ENCODE data around the gene CALML3. TPM values are rescaled to one million over a fixed set of nuclear protein-coding genes. Genes with fewer than 3 reads are reported as not detected.

The CALML3 gene
- total RNA-seq, 1 donor from 2014 or later = not detected

DNA sequence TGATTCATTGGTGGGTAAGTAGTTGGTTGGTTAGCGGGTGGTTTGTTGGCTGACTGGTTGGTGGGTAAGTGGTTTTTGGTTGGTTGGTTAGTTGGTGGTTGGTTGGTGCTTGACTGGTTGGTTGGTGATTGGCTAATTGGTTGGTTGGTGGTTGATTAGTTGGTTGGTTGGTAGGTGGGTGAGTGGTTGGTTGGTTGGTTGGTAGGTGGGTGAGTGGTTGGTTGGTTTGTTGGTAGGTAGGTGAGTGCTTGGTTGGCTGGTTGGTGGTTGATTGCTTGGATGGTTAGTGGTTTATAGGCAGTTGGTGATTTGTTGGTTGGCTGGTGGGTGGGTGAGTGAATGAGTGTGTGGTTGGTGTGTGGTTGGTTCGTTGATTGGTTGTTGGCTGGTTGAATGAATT is 44.2 kb downstream of the CALML3 start:
- Mint-ChIP-seq H3K4me3 (ENCODE audit: unreplicated experiment) (no peak overlapping the region), H3K27me3 (ENCODE audit: low read depth, unreplicated experiment) (peaks cover 6% of the 10 kb centered on the region)
- peaks cover 32% of the 10 kb centered on the region for H3K4me1 ChIP-seq (ENCODE audit: insufficient read depth, low read length)

DNA sequence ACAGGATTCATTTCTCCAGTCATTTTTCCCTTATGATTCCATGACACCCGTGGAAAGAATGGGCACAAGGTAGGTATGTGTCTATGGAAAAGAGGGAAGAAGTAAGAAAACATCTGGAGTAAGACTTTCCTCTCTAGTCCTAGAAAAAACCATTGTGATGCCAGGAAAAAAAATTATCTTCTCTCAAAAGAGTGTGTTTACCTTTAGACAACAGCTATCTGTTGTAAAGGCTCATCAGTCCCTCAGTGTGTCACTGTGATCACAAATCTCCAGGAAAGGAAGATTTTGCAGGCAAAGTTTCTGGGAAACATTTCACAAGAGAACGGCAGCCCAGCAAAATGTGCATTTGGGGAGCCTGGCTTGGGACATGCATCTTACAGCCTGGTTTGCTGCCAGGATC is 44.8 kb downstream of the CALML3 start:
- H3K27me3 Mint-ChIP-seq (ENCODE audit: low read depth, unreplicated experiment) = peaks cover 7% of the 10 kb centered on the region
- Histone ChIP-seq H3K36me3 (ENCODE audit: insufficient read depth, low read length) (no peaks in the 10 kb centered on the region), H3K79me2 (ENCODE audit: insufficient read depth, low read length) (no peaks in the 10 kb centered on the region), H3K9me3 (ENCODE audit: insufficient read depth, low read depth, low read length) (no peaks in the 10 kb centered on the region), H3K27me3 (ENCODE audit: insufficient read depth, low read length) (no peaks in the 10 kb centered on the region), H3K4me3 (ENCODE audit: insufficient read depth, low read depth, low read length) (no peak overlapping the region), H3K27ac (ENCODE audit: low read depth, low read length) (no peak overlapping the region), H2AFZ (ENCODE audit: low read depth, low read length) (no peak overlapping the region), H4K20me1 (ENCODE audit: insufficient read depth, low read length) (no peaks in the 10 kb centered on the region), H3K9ac (ENCODE audit: low read length) (no peak overlapping the region), H3K4me2 (ENCODE audit: low read length) (no peak overlapping the region), H3K4me1 (ENCODE audit: insufficient read depth, low read length) (peaks cover 29% of the 10 kb centered on the region)
- TF ChIP-seq, protein P1, sequence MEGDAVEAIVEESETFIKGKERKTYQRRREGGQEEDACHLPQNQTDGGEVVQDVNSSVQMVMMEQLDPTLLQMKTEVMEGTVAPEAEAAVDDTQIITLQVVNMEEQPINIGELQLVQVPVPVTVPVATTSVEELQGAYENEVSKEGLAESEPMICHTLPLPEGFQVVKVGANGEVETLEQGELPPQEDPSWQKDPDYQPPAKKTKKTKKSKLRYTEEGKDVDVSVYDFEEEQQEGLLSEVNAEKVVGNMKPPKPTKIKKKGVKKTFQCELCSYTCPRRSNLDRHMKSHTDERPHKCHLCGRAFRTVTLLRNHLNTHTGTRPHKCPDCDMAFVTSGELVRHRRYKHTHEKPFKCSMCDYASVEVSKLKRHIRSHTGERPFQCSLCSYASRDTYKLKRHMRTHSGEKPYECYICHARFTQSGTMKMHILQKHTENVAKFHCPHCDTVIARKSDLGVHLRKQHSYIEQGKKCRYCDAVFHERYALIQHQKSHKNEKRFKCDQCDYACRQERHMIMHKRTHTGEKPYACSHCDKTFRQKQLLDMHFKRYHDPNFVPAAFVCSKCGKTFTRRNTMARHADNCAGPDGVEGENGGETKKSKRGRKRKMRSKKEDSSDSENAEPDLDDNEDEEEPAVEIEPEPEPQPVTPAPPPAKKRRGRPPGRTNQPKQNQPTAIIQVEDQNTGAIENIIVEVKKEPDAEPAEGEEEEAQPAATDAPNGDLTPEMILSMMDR (IDR thresholded peaks at IDR 0.05; ENCODE audit: insufficient read depth, low read depth, low read length) = no peak
- no peak for TF ChIP-seq EZH2 (IDR thresholded peaks at IDR 0.05; ENCODE audit: insufficient read depth, low read length)
- no peak overlapping the region for H3K4me3 Mint-ChIP-seq (ENCODE audit: unreplicated experiment)
- H3K9me3 Mint-ChIP-seq (ENCODE audit: unreplicated experiment) = peaks cover 2% of the 10 kb centered on the region
- DNase-seq (ENCODE audit: low read depth) (no peak), FAIRE-seq (no peak)
- peaks cover 24% of the 10 kb centered on the region for H3K4me1 Mint-ChIP-seq (ENCODE audit: low read depth, unreplicated experiment)
- H3K27ac Mint-ChIP-seq (ENCODE audit: unreplicated experiment) = no peak overlapping the region
- H3K36me3 Mint-ChIP-seq (ENCODE audit: low read depth, unreplicated experiment) = no peaks in the 10 kb centered on the region

More for the DNA sequence above, 44.2 kb downstream of the CALML3 start:
- Histone ChIP-seq H4K20me1 (ENCODE audit: insufficient read depth, low read length) (no peaks in the 10 kb centered on the region), H2AFZ (ENCODE audit: low read depth, low read length) (no peak overlapping the region), H3K27me3 (ENCODE audit: insufficient read depth, low read length) (no peaks in the 10 kb centered on the region), H3K9me3 (ENCODE audit: insufficient read depth, low read depth, low read length) (no peaks in the 10 kb centered on the region), H3K79me2 (ENCODE audit: insufficient read depth, low read length) (no peaks in the 10 kb centered on the region), H3K4me3 (ENCODE audit: insufficient read depth, low read depth, low read length) (no peak overlapping the region), H3K4me2 (ENCODE audit: low read length) (no peak overlapping the region), H3K9ac (ENCODE audit: low read length) (no peak overlapping the region), H3K36me3 (ENCODE audit: insufficient read depth, low read length) (no peaks in the 10 kb centered on the region), H3K27ac (ENCODE audit: low read depth, low read length) (no peak overlapping the region)
- TF ChIP-seq, protein P1 (IDR thresholded peaks at IDR 0.05; ENCODE audit: insufficient read depth, low read depth, low read length) = no peak
- TF ChIP-seq EZH2 (IDR thresholded peaks at IDR 0.05; ENCODE audit: insufficient read depth, low read length) = no peak
- H3K27ac Mint-ChIP-seq (ENCODE audit: unreplicated experiment) = no peak overlapping the region
- FAIRE-seq = no peak
- no peaks in the 10 kb centered on the region for H3K36me3 Mint-ChIP-seq (ENCODE audit: low read depth, unreplicated experiment)
- H3K4me1 Mint-ChIP-seq (ENCODE audit: low read depth, unreplicated experiment) = peaks cover 27% of the 10 kb centered on the region
- no peak for DNase-seq (ENCODE audit: low read depth)
- peaks cover 2% of the 10 kb centered on the region for H3K9me3 Mint-ChIP-seq (ENCODE audit: unreplicated experiment)

DNA sequence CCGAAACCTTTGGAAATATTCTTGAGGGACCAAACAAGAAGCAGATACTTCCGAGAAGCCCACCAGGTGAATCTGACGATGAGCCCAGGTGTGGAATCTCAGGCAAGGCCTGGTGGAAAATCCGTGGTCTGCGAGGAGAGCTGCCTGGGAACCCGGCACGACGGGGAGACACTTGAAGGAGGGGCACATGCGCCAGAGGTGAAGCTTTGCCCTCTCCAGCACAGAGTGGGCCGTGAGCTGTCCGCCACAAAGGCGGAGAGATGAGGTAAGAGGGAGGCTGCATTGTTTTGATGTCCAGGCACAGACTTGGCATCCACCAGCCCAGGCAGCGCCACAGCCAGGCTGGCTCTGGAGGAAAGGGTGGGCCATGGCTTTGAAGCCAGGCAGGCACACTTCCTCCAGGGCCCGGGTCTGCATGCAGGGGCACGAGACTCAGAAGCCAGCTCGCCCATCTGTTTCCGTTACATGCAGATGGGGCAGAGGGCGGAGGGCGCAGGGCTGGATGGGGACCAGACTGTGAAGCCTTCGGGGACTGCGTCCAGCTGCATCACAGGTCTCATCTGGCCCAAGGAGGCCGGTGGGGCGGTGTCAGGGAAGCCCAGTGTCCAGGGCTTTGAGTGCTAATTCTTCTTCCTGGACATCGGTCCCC is 45.4 kb downstream of the CALML3 start:
- Mint-ChIP-seq H3K27me3 (ENCODE audit: low read depth, unreplicated experiment) (peaks cover 7% of the 10 kb centered on the region), H3K4me3 (ENCODE audit: unreplicated experiment) (no peak overlapping the region), H3K9me3 (ENCODE audit: unreplicated experiment) (peaks cover 2% of the 10 kb centered on the region), H3K27ac (ENCODE audit: unreplicated experiment) (no peak overlapping the region), H3K4me1 (ENCODE audit: low read depth, unreplicated experiment) (peaks cover 21% of the 10 kb centered on the region), H3K36me3 (ENCODE audit: low read depth, unreplicated experiment) (peaks cover under 1% of the 10 kb centered on the region)
- Histone ChIP-seq H3K4me2 (ENCODE audit: low read length) (no peak overlapping the region), H3K36me3 (ENCODE audit: insufficient read depth, low read length) (no peaks in the 10 kb centered on the region), H2AFZ (ENCODE audit: low read depth, low read length) (no peak overlapping the region), H3K79me2 (ENCODE audit: insufficient read depth, low read length) (no peaks in the 10 kb centered on the region), H3K4me3 (ENCODE audit: insufficient read depth, low read depth, low read length) (no peak overlapping the region), H3K9ac (ENCODE audit: low read length) (no peak overlapping the region), H3K4me1 (ENCODE audit: insufficient read depth, low read length) (peaks cover 25% of the 10 kb centered on the region), H3K9me3 (ENCODE audit: insufficient read depth, low read depth, low read length) (no peaks in the 10 kb centered on the region), H4K20me1 (ENCODE audit: insufficient read depth, low read length) (no peaks in the 10 kb centered on the region), H3K27me3 (ENCODE audit: insufficient read depth, low read length) (no peaks in the 10 kb centered on the region), H3K27ac (ENCODE audit: low read depth, low read length) (no peak overlapping the region)
- no peak for FAIRE-seq
- TF ChIP-seq EZH2 (IDR thresholded peaks at IDR 0.05; ENCODE audit: insufficient read depth, low read length) = no peak
- DNase-seq (ENCODE audit: low read depth) = no peak
